HepG2 (cell line): ENCODE results near the gene TMED3. TPM values are rescaled to one million over a fixed set of nuclear protein-coding genes. Genes with fewer than 3 reads are reported as not detected.

Experiments
- ATAC-seq: fragments of 200-7000 bp; cut with Tn5 transposase; 3 replicates; pipeline ENCODE4 v1.9.1; 2020; ENCODE audit warnings: mild to moderate bottlenecking, moderate library complexity
- BruUV-seq: library from RNA; stranded (reverse); fragments of 400-500 nt; replicated peaks from 2 replicates; lab custom pipeline; 2021; lab: Mats Ljungman, UMichigan
- CTCF ChIA-PET: fragments of 300-600 bp; formaldehyde crosslinking; extraction: SDS; loops from one replicate; lab custom pipeline; 2021; ENCODE audit warnings: low total read pairs, inconsistent platforms, low intra/inter-chr PET ratio; lab: Yijun Ruan, JAX
- POLR2A ChIA-PET: fragments of 350-600 bp; sonication (Branson Sonifier 250); formaldehyde crosslinking; loops from one replicate; lab custom pipeline; 2020; ENCODE audit warnings: antibody characterized with exemption, inconsistent platforms; lab: Yijun Ruan, JAX
- DNase-seq: peaks from one replicate; pipeline ENCODE4 v3.0.0-alpha.2; 2015; ENCODE audit warnings: low spot score
- FAIRE-seq: peaks from 3 replicates; lab custom pipeline; 2011; peaks lifted over from hg19 to GRCh38; lab: Jason Lieb, UNC
- H2AFZ ChIP-seq: one replicate; pipeline ENCODE4 v1.6.1; 2011; ENCODE audit warnings: low read length, inconsistent platforms
- H3K27ac ChIP-seq: fragments of 300-600 bp; 3 replicates; pipeline ENCODE4 v1.8.0; 2011; ENCODE audit warnings: mixed run types, mild to moderate bottlenecking, mixed read lengths, low read length, inconsistent platforms; ENCODE audit not compliant: insufficient read depth; ENCODE audit errors: extremely low read length
- H3K27me3 ChIP-seq, 2 experiments: fragments of 200-600 bp in 1 of 2; 2 replicates in 1 of 2; 3 replicates in 1 of 2; pipeline versions ENCODE4 v1.6.0 to v1.8.0; 2011; ENCODE audit warnings: low read length in 2 of 2, mild to moderate bottlenecking in 2 of 2, moderate library complexity in 2 of 2, inconsistent platforms in 1 of 2; ENCODE audit not compliant: insufficient read depth in 2 of 2, control insufficient read depth in 1 of 2
- H3K36me3 ChIP-seq, 2 experiments: fragments of 200-600 bp in 1 of 2; replicated peaks in 1 of 2; 2 replicates in 1 of 2; 3 replicates in 1 of 2; pipeline versions ENCODE4 v1.5.1 to v1.8.0; 2011; ENCODE audit warnings: low read length in 2 of 2, inconsistent platforms in 1 of 2; ENCODE audit not compliant: insufficient read depth in 2 of 2, control insufficient read depth in 1 of 2
- H3K4me1 ChIP-seq: 2 replicates; pipeline ENCODE4 v1.5.1; 2012; ENCODE audit warnings: low read length, inconsistent platforms; ENCODE audit not compliant: insufficient read depth
- H3K4me2 ChIP-seq: 2 replicates; pipeline ENCODE4 v1.6.0; 2011; ENCODE audit warnings: low read depth, low read length, inconsistent platforms
- H3K4me3 ChIP-seq, 3 experiments: fragments of 200-600 bp in 1 of 3; sonication (generic), shearing (Covaris generic) in 1 of 3; replicated peaks in 1 of 3; 2 replicates each; pipeline ENCODE4 v1.5.1; 2011 to 2016; ENCODE audit warnings: low read length in 3 of 3, inconsistent platforms in 2 of 3, low read depth in 2 of 3, mild to moderate bottlenecking in 2 of 3, control low read depth in 1 of 3, mixed read lengths in 1 of 3; ENCODE audit not compliant: insufficient read depth in 1 of 3
- H3K79me2 ChIP-seq: one replicate; pipeline ENCODE4 v1.6.1; 2011; ENCODE audit warnings: low read length, inconsistent platforms; ENCODE audit not compliant: insufficient read depth
- H3K9ac ChIP-seq: 2 replicates; pipeline ENCODE4 v1.6.0; 2011; ENCODE audit warnings: mild to moderate bottlenecking, low read depth, low read length, inconsistent platforms; ENCODE audit not compliant: insufficient read depth
- H3K9me3 ChIP-seq: 2 replicates; pipeline ENCODE4 v1.5.1; 2012; ENCODE audit warnings: mild to moderate bottlenecking, low read length
- H4K20me1 ChIP-seq: 2 replicates; pipeline ENCODE4 v1.6.0; 2011; ENCODE audit warnings: inconsistent platforms, mild to moderate bottlenecking, low read length, moderate library complexity; ENCODE audit not compliant: insufficient read depth
- ISL2 ChIP-seq: sonication (generic); formaldehyde crosslinking; IDR thresholded peaks from 2 replicates; pipeline ENCODE4 v1.5.0; 2020; ENCODE audit warnings: missing genetic modification reagents
- JARID2 ChIP-seq: sonication (generic); formaldehyde crosslinking; IDR thresholded peaks from 2 replicates; pipeline ENCODE4 v1.8.1; 2023; ENCODE audit warnings: missing genetic modification reagents, inconsistent platforms; ENCODE audit not compliant: insufficient replicate concordance
- KDM1A ChIP-seq: IDR thresholded peaks from 2 replicates; pipeline ENCODE4 v1.6.1; 2016; ENCODE audit warnings: missing compliant biosample characterization
- MED8 ChIP-seq: sonication (generic); formaldehyde crosslinking; IDR thresholded peaks from 2 replicates; pipeline ENCODE4 v1.8.1; 2023; ENCODE audit warnings: mild to moderate bottlenecking, missing genetic modification reagents; ENCODE audit not compliant: insufficient replicate concordance
- TCF12 ChIP-seq, 2 experiments: fragments of 450-650 bp in 1 of 2; sonication (generic) in 1 of 2; formaldehyde crosslinking in 1 of 2; IDR thresholded peaks; 2 replicates each; pipeline versions ENCODE4 v1.6.1 to v1.8.0; 2017 to 2022; ENCODE audit warnings: antibody characterized with exemption in 1 of 2, mild to moderate bottlenecking in 1 of 2, missing genetic modification reagents in 1 of 2, moderate library complexity in 1 of 2
- WGBS: methylation state at CpG from one replicate; pipeline ENCODE4 v1.1.6; 2017; ENCODE audit warnings: low lambda C conversion rate; 5-methylcytosine and 5-hydroxymethylcytosine counted together
- in situ Hi-C: cut with HindIII; loops from 2 replicates; pipeline ENCODE4 v1.10.0; 2017; ENCODE audit warnings: low pct_unique_long_range_greater_than_20kb; ENCODE audit not compliant: extremely low pct_ligation_motif_present
- intact Hi-C: fragments of 100-400 bp; cut with micrococcal nuclease; formaldehyde crosslinking; loops from one replicate; pipeline ENCODE4 v1.10.0; 2022; ENCODE audit not compliant: unreplicated experiment
- polyA plus RNA-seq, 8 experiments: library from polyadenylated mRNA; depleted of rRNA in 3 of 8; stranded (reverse) in 7 of 8; unstranded in 1 of 8; fragments of >200 nt; fragmentation: Illumina TruSeq in 4 of 8; extraction: Trizol in 4 of 8; gene quantifications; 2 replicates each; pipeline versions ENCODE4 v1.2.1 to v1.2.3, GENCODE V29; 2011 to 2016; ENCODE audit warnings: low read depth in 4 of 8, missing spikeins in 1 of 8, mixed read lengths in 1 of 8; ENCODE audit not compliant: insufficient read depth in 1 of 8
- total RNA-seq, 5 experiments: library from RNA; depleted of rRNA; stranded (reverse); fragments of >200 nt; fragmentation: Illumina TruSeq; extraction: Trizol; gene quantifications; 2 replicates each; pipeline ENCODE4 v1.2.3, GENCODE V29; 2016; ENCODE audit warnings: low read depth in 1 of 5
- TF ChIP-seq, protein P1 (sequence below): sonication (generic); formaldehyde crosslinking; IDR thresholded peaks from 2 replicates; pipeline ENCODE4 v1.5.1; 2020; ENCODE audit warnings: missing genetic modification reagents, mild to moderate bottlenecking, borderline replicate concordance
- TF ChIP-seq, protein P2 (sequence below): sonication (generic); formaldehyde crosslinking; IDR thresholded peaks from 2 replicates; pipeline ENCODE4 v1.4.0; 2020; ENCODE audit warnings: low read depth, mild to moderate bottlenecking, missing genetic modification reagents

Gene TMED3
- total and polyA plus RNA-seq, 2 of the 13 experiments (the other 11 are each of a cell fraction or from before 2014, with no cell fraction given): 125 to 155 TPM

GRCh38 chr15:79332824-79333510, 22.1 kb downstream of the TMED3 start (continued):
- TF ChIP-seq, protein P1, sequence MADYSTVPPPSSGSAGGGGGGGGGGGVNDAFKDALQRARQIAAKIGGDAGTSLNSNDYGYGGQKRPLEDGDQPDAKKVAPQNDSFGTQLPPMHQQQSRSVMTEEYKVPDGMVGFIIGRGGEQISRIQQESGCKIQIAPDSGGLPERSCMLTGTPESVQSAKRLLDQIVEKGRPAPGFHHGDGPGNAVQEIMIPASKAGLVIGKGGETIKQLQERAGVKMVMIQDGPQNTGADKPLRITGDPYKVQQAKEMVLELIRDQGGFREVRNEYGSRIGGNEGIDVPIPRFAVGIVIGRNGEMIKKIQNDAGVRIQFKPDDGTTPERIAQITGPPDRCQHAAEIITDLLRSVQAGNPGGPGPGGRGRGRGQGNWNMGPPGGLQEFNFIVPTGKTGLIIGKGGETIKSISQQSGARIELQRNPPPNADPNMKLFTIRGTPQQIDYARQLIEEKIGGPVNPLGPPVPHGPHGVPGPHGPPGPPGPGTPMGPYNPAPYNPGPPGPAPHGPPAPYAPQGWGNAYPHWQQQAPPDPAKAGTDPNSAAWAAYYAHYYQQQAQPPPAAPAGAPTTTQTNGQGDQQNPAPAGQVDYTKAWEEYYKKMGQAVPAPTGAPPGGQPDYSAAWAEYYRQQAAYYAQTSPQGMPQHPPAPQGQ (CRISPR knock-in tag): no peak
- no peak for TF ChIP-seq MED8 (CRISPR knock-in tag)
- no peak for TF ChIP-seq KDM1A (CRISPR knock-in tag)
- no peak for TF ChIP-seq JARID2
- TF ChIP-seq, protein P2, sequence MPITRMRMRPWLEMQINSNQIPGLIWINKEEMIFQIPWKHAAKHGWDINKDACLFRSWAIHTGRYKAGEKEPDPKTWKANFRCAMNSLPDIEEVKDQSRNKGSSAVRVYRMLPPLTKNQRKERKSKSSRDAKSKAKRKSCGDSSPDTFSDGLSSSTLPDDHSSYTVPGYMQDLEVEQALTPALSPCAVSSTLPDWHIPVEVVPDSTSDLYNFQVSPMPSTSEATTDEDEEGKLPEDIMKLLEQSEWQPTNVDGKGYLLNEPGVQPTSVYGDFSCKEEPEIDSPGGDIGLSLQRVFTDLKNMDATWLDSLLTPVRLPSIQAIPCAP (CRISPR knock-in tag): no peak

- H3K4me1 ChIP-seq: no peaks in the 10 kb centered on the region
- ChIA-PET POLR2A (interaction anchor here (1.4 kb wide), 1 partner anchor 26 kb away, joined by 4 read pairs; no protein-coding TSS in a partner anchor), CTCF (no interaction called here)
- no peaks in the 10 kb centered on the region for H3K36me3 ChIP-seq
- no peaks in the 10 kb centered on the region for H3K79me2 ChIP-seq
- no TSS peak for BruUV-seq
- no peak for ATAC-seq
- H3K27ac ChIP-seq: no peak overlapping the region
- no peak overlapping the region for H2AFZ ChIP-seq
- 68% methylated on average over 7 of the region's 7 CpGs for WGBS
- in situ Hi-C loops (no loop called here), intact Hi-C loops (no loop called here)
- no peaks in the 10 kb centered on the region for H4K20me1 ChIP-seq
- no peak for FAIRE-seq
- H3K4me3 ChIP-seq: no peak overlapping the region
- 0 out of 2 replicates have a peak, but pooled peaks cover 3% of the 10 kb centered on the region for H3K9me3 ChIP-seq
- H3K4me2 ChIP-seq: no peak overlapping the region
- no peaks in the 10 kb centered on the region for H3K27me3 ChIP-seq
- no peak for TF ChIP-seq ISL2 (CRISPR knock-in tag)
- no peak for TF ChIP-seq TCF12 (IDR thresholded peaks at IDR 0.05)
- no peak for TF ChIP-seq TCF12 (CRISPR knock-in tag; IDR thresholded peaks at IDR 0.05)
- no peak for DNase-seq
- H3K9ac ChIP-seq: no peak overlapping the region
These were observed 26.7 kb downstream of the TMED3 start for GRCh38 chr15:79337591-79337990.
